H9 (cell line): ENCODE data around the gene RFX8. TPM values are rescaled to one million over a fixed set of nuclear protein-coding genes. Genes with fewer than 3 reads are reported as not detected.

ENCODE experiments used
- DNase-seq: peaks from one replicate; pipeline ENCODE4 v3.0.0-alpha.2; 2017
- H2AFZ ChIP-seq: one replicate; pipeline ENCODE4 v1.6.1; 2013; ENCODE audit warnings: mild to moderate bottlenecking, low read length, control low read depth, moderate library complexity
- H2AK5ac ChIP-seq: 2 replicates; pipeline ENCODE4 v1.6.1; 2013; ENCODE audit warnings: low read length, control low read depth, mixed read lengths; ENCODE audit not compliant: insufficient read length
- H2BK120ac ChIP-seq: one replicate; pipeline ENCODE4 v1.6.1; 2013; ENCODE audit warnings: low read depth, mild to moderate bottlenecking, low read length, control low read depth, inconsistent platforms; ENCODE audit not compliant: poor library complexity, severe bottlenecking
- H2BK12ac ChIP-seq: 2 replicates; pipeline ENCODE4 v1.6.1; 2013; ENCODE audit warnings: low read length, control low read depth, mixed read lengths, low read depth; ENCODE audit not compliant: insufficient read length
- H2BK15ac ChIP-seq: 2 replicates; pipeline ENCODE4 v1.6.1; 2013; ENCODE audit warnings: low read depth, low read length, control low read depth
- H2BK20ac ChIP-seq: one replicate; pipeline ENCODE4 v1.6.1; 2013; ENCODE audit warnings: low read depth, mild to moderate bottlenecking, low read length, control low read depth, inconsistent platforms; ENCODE audit not compliant: poor library complexity, severe bottlenecking
- H2BK5ac ChIP-seq: 2 replicates; pipeline ENCODE4 v1.6.1; 2013; ENCODE audit warnings: low read length, control low read depth, mixed read lengths; ENCODE audit not compliant: insufficient read length
- H3K14ac ChIP-seq: 2 replicates; pipeline ENCODE4 v1.6.1; 2013; ENCODE audit warnings: low read length, control low read depth; ENCODE audit not compliant: insufficient read depth
- H3K18ac ChIP-seq: 2 replicates; pipeline ENCODE4 v1.6.1; 2013; ENCODE audit warnings: low read depth, mild to moderate bottlenecking, mixed read lengths, low read length, control low read depth; ENCODE audit not compliant: insufficient read length
- H3K23ac ChIP-seq: 2 replicates; pipeline ENCODE4 v1.6.1; 2013; ENCODE audit warnings: low read length, control low read depth, mixed read lengths, low read depth; ENCODE audit not compliant: insufficient read length
- H3K23me2 ChIP-seq: 2 replicates; pipeline ENCODE4 v1.6.1; 2013; ENCODE audit warnings: low read depth, mild to moderate bottlenecking, mixed read lengths, low read length, control low read depth; ENCODE audit not compliant: insufficient read length, poor library complexity, severe bottlenecking
- H3K27ac ChIP-seq: 2 replicates; pipeline ENCODE4 v1.5.1; 2013; ENCODE audit warnings: low read length, control low read depth, mixed read lengths, low read depth; ENCODE audit not compliant: insufficient read length
- H3K27me3 ChIP-seq: 2 replicates; pipeline ENCODE4 v1.6.1; 2013; ENCODE audit warnings: low read length, control low read depth, inconsistent platforms; ENCODE audit not compliant: insufficient read depth
- H3K4ac ChIP-seq: 2 replicates; pipeline ENCODE4 v1.6.1; 2013; ENCODE audit warnings: low read depth, mild to moderate bottlenecking, control low read depth, inconsistent platforms, low read length, moderate library complexity
- H3K4me1 ChIP-seq: 2 replicates; pipeline ENCODE4 v1.6.1; 2013; ENCODE audit warnings: low read length, control low read depth, inconsistent platforms; ENCODE audit not compliant: insufficient read depth
- H3K4me2 ChIP-seq: 2 replicates; pipeline ENCODE4 v1.6.1; 2013; ENCODE audit warnings: low read length, control low read depth, mixed read lengths; ENCODE audit not compliant: insufficient read length, insufficient read depth
- H3K56ac ChIP-seq: 2 replicates; pipeline ENCODE4 v1.6.1; 2013; ENCODE audit warnings: low read depth, mild to moderate bottlenecking, mixed read lengths, low read length, control low read depth; ENCODE audit not compliant: insufficient read length
- H3K79me1 ChIP-seq: 2 replicates; pipeline ENCODE4 v1.6.1; 2013; ENCODE audit warnings: low read depth, mild to moderate bottlenecking, moderate library complexity, low read length, control low read depth, inconsistent platforms; ENCODE audit not compliant: insufficient read depth, poor library complexity, severe bottlenecking
- H3K79me2 ChIP-seq: 2 replicates; pipeline ENCODE4 v1.6.1; 2013; ENCODE audit warnings: low read length, control low read depth, inconsistent platforms; ENCODE audit not compliant: insufficient read depth
- H3K9ac ChIP-seq: 2 replicates; pipeline ENCODE4 v1.6.1; 2013; ENCODE audit warnings: low read length, control low read depth, mixed read lengths; ENCODE audit not compliant: insufficient read length; ENCODE audit errors: extremely low read depth
- H3K9me3 ChIP-seq: one replicate; pipeline ENCODE4 v1.6.1; 2013; ENCODE audit warnings: low read depth, low read length, inconsistent platforms; ENCODE audit not compliant: control insufficient read depth
- H3T11ph ChIP-seq: one replicate; pipeline ENCODE4 v1.6.1; 2013; ENCODE audit warnings: mild to moderate bottlenecking, low read length, control low read depth, inconsistent platforms
- H4K20me1 ChIP-seq: one replicate; pipeline ENCODE4 v1.6.1; 2013; ENCODE audit not compliant: control insufficient read depth, insufficient read length, insufficient read depth
- H4K5ac ChIP-seq: 2 replicates; pipeline ENCODE4 v1.6.1; 2013; ENCODE audit warnings: low read depth, mild to moderate bottlenecking, mixed read lengths, low read length, control low read depth; ENCODE audit not compliant: insufficient read length
- H4K8ac ChIP-seq: replicated peaks from 2 replicates; pipeline ENCODE4 v1.6.1; 2013; ENCODE audit warnings: low read length, control low read depth, mixed read lengths, low read depth; ENCODE audit not compliant: insufficient read length
- H4K91ac ChIP-seq: 2 replicates; pipeline ENCODE4 v1.6.1; 2013; ENCODE audit warnings: low read depth, mild to moderate bottlenecking, moderate library complexity, mixed read lengths, low read length, control low read depth; ENCODE audit not compliant: insufficient read length
- H3K27ac Mint-ChIP-seq, 3 experiments: 2 replicates in 2 of 3; 3 replicates in 1 of 3; pipeline ENCODE4 v1.8.0; 2020 to 2021; ENCODE audit warnings: mixed read lengths in 3 of 3, mild to moderate bottlenecking in 1 of 3, moderate library complexity in 1 of 3
- H3K27me3 Mint-ChIP-seq: 2 replicates; pipeline ENCODE4 v1.8.0; 2021; ENCODE audit warnings: low read depth, mild to moderate bottlenecking, moderate library complexity, mixed read lengths
- H3K36me3 Mint-ChIP-seq, 3 experiments: 2 replicates in 2 of 3; 3 replicates in 1 of 3; pipeline ENCODE4 v1.8.0; 2020 to 2021; ENCODE audit warnings: low read depth in 3 of 3, mixed read lengths in 3 of 3; ENCODE audit not compliant: insufficient read depth in 1 of 3
- H3K4me1 Mint-ChIP-seq, 2 experiments: 2 replicates each; pipeline ENCODE4 v1.8.0; 2020; ENCODE audit warnings: mixed read lengths in 2 of 2
- H3K4me3 Mint-ChIP-seq, 2 experiments: 2 replicates in 1 of 2; 3 replicates in 1 of 2; pipeline ENCODE4 v1.8.0; 2020 to 2021; ENCODE audit warnings: mild to moderate bottlenecking in 2 of 2, mixed read lengths in 2 of 2, moderate library complexity in 1 of 2
- H3K9me3 Mint-ChIP-seq, 2 experiments: 2 replicates in 1 of 2; 3 replicates in 1 of 2; pipeline ENCODE4 v1.8.0; 2020; ENCODE audit warnings: mild to moderate bottlenecking in 2 of 2, mixed read lengths in 2 of 2, moderate library complexity in 1 of 2
- CTCF ChIP-seq: fragments of 200-600 bp; sonication (generic); conservative IDR thresholded peaks from 3 replicates; pipeline ENCODE4 v1.8.0; 2021; ENCODE audit warnings: antibody characterized with exemption, mild to moderate bottlenecking
- WGBS: extraction: QIAGEN DNeasy Blood & Tissue Kit; methylation state at CpG from one replicate; pipeline ENCODE4 v1.1.7; 2013; ENCODE audit warnings: missing lambda C conversion rate, low lambda C conversion rate, mixed read lengths; ENCODE audit not compliant: insufficient read length; ENCODE audit errors: extremely low coverage; 5-methylcytosine and 5-hydroxymethylcytosine counted together
- total RNA-seq: library from RNA; stranded (reverse); gene quantifications from 2 replicates; pipeline ENCODE4 v1.2.1, GENCODE V29; 2021

The RFX8 gene
- total RNA-seq, 1 experiment from 2014 or later: 0.22 TPM

- H3K79me1 ChIP-seq: no peaks in the 10 kb centered on the region
- no peak overlapping the region for H3K56ac ChIP-seq
- WGBS: no CpG with 5 or more reads among the region's 45 CpGs
- H3K18ac ChIP-seq: no peak overlapping the region
- H3K4ac ChIP-seq: no peak overlapping the region
- H2AFZ ChIP-seq: no peak overlapping the region
- H3K27ac Mint-ChIP-seq: no peak overlapping the region
- no peak overlapping the region for H2BK12ac ChIP-seq
- H4K20me1 ChIP-seq: no peaks in the 10 kb centered on the region
- peak overlapping the region; percentile 76 for H3K4me2 ChIP-seq
- H3K4me1 Mint-ChIP-seq: peaks cover 23 to 24% of the 10 kb centered on the region in 2 experiments
- H2BK120ac ChIP-seq: no peak overlapping the region
- peak overlapping the region; percentile 71 to 88 for H3K4me3 Mint-ChIP-seq
- no peaks in the 10 kb centered on the region for H3K79me2 ChIP-seq
- no peak overlapping the region for H3K9ac ChIP-seq
- H3K9me3 Mint-ChIP-seq: no peaks in the 10 kb centered on the region; a peak in 1 of 5 replicates
- no peak overlapping the region for H2BK5ac ChIP-seq
- no peak overlapping the region; the same call in 1 of the 2 replicates for H3K14ac ChIP-seq
- H2BK15ac ChIP-seq: no peak overlapping the region
- no peak overlapping the region for H2BK20ac ChIP-seq
- H3K27ac ChIP-seq: no peak overlapping the region
- H3T11ph ChIP-seq: no peak overlapping the region
- no peak overlapping the region for H4K5ac ChIP-seq
- no peak overlapping the region for H3K23ac ChIP-seq
- no peaks in the 10 kb centered on the region; a peak in 1 of 7 replicates for H3K36me3 Mint-ChIP-seq
- peak; percentile 40 for DNase-seq
- H3K4me1 ChIP-seq: no peaks in the 10 kb centered on the region
- H3K9me3 ChIP-seq: no peaks in the 10 kb centered on the region
- no peak overlapping the region for H4K8ac ChIP-seq
- peaks cover 63% of the 10 kb centered on the region for H3K27me3 Mint-ChIP-seq
- peaks cover 13% of the 10 kb centered on the region; the same call in 1 of the 2 replicates for H3K27me3 ChIP-seq
- no peak overlapping the region for H2AK5ac ChIP-seq
- no peak for TF ChIP-seq CTCF
- H3K23me2 ChIP-seq: peaks cover 8% of the 10 kb centered on the region
- H4K91ac ChIP-seq: no peak overlapping the region
Measured at GRCh38 chr2:101386599-101387150, 88.2 kb downstream of the RFX8 start.
